ENCODE results near the gene USB1. TPM values are rescaled to one million over a fixed set of nuclear protein-coding genes. Genes with fewer than 3 reads are reported as not detected.

Gene USB1
- total RNA-seq, 3 donors from 2014 or later = 45.1 to 50.2 (median 47.4) TPM

DNA sequence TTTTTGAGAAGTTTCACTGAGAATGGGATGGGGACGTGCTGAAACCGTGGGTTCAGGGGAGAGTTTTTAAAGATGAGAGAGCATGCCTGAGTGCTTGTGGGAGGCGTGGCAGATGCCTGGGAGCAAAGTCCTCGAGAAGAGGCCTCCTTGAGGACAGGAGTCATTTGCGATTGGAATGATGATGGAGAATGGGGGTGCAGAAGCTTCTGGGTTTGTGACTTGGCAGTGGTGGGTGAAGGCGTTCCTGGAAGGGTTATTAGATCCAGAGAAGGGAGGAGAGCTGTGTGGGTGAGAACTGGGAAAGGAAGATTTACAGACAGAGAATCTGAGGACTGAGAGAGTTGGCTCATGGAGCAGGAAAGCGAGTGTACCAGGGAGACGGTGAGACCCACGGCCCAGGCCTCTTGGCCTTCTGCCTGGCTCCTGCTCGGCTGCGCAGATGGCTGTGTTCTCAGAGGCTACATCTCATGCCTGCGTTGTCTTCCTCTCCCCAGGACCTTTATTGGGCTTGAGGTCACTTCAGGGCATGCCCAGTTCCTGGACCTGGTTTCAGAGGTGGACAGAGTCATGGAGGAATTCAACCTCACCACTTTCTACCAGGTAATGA is 15.7 kb downstream of the USB1 start:
- ATAC-seq (no peak), DNase-seq (no peak)
- no peaks in the 10 kb centered on the region for H3K36me3 ChIP-seq (ENCODE audit: low read depth)
- peaks cover under 1% of the 10 kb centered on the region for H3K4me1 ChIP-seq (ENCODE audit: low read depth)
- no peaks in the 10 kb centered on the region for H3K9me3 ChIP-seq
- intact Hi-C loops (cut with DNase I, micrococcal nuclease) = no loop called here
- TF ChIP-seq, protein P1, sequence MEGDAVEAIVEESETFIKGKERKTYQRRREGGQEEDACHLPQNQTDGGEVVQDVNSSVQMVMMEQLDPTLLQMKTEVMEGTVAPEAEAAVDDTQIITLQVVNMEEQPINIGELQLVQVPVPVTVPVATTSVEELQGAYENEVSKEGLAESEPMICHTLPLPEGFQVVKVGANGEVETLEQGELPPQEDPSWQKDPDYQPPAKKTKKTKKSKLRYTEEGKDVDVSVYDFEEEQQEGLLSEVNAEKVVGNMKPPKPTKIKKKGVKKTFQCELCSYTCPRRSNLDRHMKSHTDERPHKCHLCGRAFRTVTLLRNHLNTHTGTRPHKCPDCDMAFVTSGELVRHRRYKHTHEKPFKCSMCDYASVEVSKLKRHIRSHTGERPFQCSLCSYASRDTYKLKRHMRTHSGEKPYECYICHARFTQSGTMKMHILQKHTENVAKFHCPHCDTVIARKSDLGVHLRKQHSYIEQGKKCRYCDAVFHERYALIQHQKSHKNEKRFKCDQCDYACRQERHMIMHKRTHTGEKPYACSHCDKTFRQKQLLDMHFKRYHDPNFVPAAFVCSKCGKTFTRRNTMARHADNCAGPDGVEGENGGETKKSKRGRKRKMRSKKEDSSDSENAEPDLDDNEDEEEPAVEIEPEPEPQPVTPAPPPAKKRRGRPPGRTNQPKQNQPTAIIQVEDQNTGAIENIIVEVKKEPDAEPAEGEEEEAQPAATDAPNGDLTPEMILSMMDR (IDR thresholded peaks at IDR 0.05) = no peak
- no peak overlapping the region for H3K4me3 ChIP-seq

DNA sequence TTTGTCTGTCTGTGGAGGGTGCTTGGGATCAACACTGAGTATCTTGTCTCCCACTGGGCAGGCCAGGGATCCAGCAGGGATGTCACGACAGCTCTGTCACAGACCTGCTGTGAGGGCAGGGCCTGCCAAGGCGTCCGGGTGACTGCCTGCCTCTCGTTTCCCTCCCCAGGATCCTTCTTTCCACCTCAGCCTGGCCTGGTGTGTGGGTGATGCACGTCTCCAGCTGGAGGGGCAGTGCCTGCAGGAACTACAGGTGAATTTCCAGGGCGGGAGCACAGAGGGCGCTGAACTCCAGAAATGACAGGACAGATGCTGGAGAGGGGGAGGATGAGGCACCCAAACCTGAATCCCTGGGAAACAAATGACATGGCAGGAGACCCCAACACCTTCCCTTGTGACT is 17.6 kb downstream of the USB1 start:
- no peaks in the 10 kb centered on the region for H3K9me3 ChIP-seq
- peaks cover 19% of the 10 kb centered on the region for H3K4me1 ChIP-seq (ENCODE audit: low read depth)
- ATAC-seq (no peak), DNase-seq (no peak)
- H3K36me3 ChIP-seq (ENCODE audit: low read depth) = no peaks in the 10 kb centered on the region
- no peak overlapping the region for H3K4me3 ChIP-seq
- intact Hi-C loops (cut with DNase I, micrococcal nuclease) = no loop called here
- TF ChIP-seq, protein P1 (IDR thresholded peaks at IDR 0.05) = no peak

DNA sequence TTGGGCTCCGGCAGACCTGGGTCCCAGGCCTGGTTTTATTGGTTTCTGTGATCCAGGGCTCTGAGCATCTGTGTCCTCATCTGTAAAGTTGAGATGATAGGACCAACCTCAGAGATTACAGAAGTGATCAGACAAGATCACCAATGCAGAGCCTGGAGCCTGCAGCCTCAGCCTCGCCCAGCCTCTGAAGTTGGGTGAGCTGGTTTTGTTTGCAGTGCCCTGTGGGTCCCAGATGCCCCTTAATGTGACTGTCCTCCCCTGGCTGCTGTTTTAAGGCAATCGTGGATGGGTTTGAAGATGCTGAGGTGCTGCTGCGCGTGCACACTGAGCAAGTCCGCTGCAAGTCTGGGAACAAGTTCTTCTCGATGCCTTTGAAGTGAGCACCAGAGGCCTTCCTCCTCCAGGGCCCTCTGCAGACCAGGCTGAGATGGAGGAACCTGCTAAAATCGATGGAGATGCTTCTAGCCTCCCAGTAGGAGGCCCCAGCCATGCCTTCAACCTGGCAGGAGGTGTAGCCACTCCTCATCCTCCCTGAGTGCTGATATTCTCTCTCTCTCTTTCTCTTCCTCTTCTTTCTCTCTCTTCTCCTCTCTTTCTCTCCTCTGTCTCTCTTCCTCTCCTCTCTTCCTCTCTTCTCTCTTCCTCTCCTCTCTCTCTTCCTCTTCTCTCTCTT is 18.8 kb downstream of the USB1 start:
- peaks cover 27% of the 10 kb centered on the region for H3K4me1 ChIP-seq (ENCODE audit: low read depth)
- intact Hi-C loops (cut with DNase I, micrococcal nuclease) = loop anchor here in 1 of 2 donors (5.0 kb wide), 1 partner anchor 102 kb away; no protein-coding TSS in a partner anchor
- H3K9me3 ChIP-seq = no peaks in the 10 kb centered on the region
- no peak overlapping the region for H3K4me3 ChIP-seq
- TF ChIP-seq, protein P1 (IDR thresholded peaks at IDR 0.05) = no peak
- ATAC-seq (no peak), DNase-seq (no peak)
- no peaks in the 10 kb centered on the region for H3K36me3 ChIP-seq (ENCODE audit: low read depth)

DNA sequence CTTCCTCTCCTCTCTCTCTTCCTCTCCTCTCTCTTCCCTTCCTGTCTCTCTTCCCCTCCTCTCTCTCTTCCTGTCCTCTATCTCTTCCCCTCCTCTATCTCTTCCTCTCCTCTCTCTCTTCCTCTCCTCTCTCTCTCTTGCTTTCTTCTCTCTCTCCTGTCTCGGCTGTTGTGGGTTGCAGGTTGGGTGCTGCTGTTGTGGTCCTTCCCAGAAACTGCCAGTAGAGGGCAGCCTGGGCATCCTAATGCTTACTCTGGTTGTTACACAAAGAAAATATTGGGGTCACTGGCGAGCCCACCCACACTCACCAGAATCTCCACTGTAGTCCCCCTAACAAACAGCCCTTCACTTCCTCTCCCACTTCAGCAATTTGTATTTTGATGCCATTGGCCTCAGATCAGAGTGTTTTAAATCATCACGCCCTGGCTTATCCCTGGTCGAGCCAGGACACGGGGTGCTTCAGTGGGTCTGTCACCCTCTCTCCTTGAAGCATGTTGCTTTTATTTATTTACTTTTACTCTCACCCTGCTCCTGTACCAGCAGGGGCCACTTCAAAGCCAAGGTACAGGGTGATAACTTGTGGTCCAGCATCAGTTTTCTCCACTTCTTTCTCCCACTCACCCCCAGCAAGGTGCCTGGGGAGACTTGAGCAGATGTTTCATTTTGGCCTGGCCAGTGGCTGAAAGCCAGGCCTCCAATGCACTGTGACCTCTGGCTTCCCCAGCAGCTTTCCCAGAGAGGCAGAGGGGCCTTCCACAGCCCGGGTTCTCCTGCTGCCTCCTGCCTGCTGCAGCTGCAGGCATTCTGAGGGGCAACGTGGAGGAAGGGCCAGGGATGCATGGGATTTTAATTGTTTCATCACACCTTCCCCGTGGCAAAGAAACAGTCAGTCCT is 19.7 kb downstream of the USB1 start:
- Histone ChIP-seq H3K4me3 (no peak overlapping the region), H3K9me3 (no peaks in the 10 kb centered on the region), H3K36me3 (ENCODE audit: low read depth) (no peaks in the 10 kb centered on the region), H3K4me1 (ENCODE audit: low read depth) (peaks cover 27% of the 10 kb centered on the region)
- intact Hi-C loops (cut with DNase I, micrococcal nuclease) = loop anchor here in 1 of 2 donors (5.0 kb wide), 1 partner anchor 101 kb away; no protein-coding TSS in a partner anchor
- TF ChIP-seq, protein P1 (IDR thresholded peaks at IDR 0.05) = peak; percentile 62
- DNase-seq = peak in 2 of 3 donors; percentile 71 to 88
- ATAC-seq = no peak

DNA sequence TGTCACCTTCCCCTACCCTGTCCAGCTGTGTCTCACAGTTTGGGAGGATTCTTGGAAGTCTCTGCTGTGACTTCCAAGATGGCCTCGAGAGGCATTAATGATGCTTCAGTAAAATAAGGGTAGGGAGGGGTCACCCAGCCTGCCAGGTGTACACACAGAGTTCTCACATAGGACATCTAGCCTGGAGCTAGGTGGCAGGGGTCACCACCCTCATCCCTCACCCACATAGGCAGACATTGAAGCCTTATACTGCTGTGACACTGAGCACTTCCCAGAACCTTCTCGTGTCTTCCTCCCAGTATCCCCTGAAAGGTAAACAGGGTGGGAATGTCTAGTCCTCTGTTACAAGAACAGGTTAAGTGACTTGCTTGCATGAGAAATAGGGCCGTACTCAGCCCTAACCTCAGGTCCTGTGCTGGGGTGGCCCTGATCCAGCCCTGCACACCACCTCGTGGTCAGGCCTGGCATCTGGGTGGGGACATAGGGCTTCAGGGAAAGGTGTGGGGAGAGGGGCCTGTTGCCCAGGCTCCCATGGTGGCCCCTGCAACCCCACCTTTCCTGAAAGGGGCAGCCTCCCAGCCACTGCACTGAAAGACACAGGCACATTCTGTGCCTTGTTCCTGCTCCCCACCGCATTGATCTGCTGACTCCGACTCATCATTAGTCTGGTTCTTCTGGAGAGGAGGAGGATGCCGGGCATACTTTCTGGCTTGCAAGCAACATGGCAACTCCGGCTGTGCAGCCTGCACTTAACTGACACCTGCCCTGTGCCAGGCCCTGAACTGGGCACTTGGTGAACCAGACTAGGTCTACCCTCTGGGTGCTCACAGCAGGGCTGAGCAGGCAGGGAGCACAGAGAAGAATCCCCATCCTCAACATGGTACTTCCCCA is 20.7 kb downstream of the USB1 start:
- no peak for ATAC-seq
- no peaks in the 10 kb centered on the region for H3K9me3 ChIP-seq
- intact Hi-C loops (cut with DNase I, micrococcal nuclease) = loop anchor here in 1 of 2 donors (5.0 kb wide), 1 partner anchor 100 kb away; no protein-coding TSS in a partner anchor

More for the DNA sequence above, 20.7 kb downstream of the USB1 start:
- Histone ChIP-seq H3K4me1 (ENCODE audit: low read depth) (peaks cover 32% of the 10 kb centered on the region), H3K4me3 (no peak overlapping the region), H3K36me3 (ENCODE audit: low read depth) (no peaks in the 10 kb centered on the region)
- DNase-seq = no peak
- TF ChIP-seq, protein P1 (IDR thresholded peaks at IDR 0.05) = no peak

Measured in mucosa of descending colon (tissue), 3 donors.